Lung (tissue), 12 donors: ENCODE data around the gene PPP2R5B. TPM values are rescaled to one million over a fixed set of nuclear protein-coding genes. Genes with fewer than 3 reads are reported as not detected.

Experiments used
- ATAC-seq: fragments of 200-7000 bp; cut with Tn5 transposase; one replicate; pipeline ENCODE4 v1.9.1; 2020; ENCODE audit warnings: moderate number of reproducible peaks; ENCODE audit not compliant: insufficient read depth, low FRiP score
- DNase-seq, 3 donors: peaks; one replicate each; pipeline ENCODE4 v3.0.0-alpha.2; 2013 to 2017
- H3K27ac ChIP-seq, 2 donors: one replicate each; pipeline ENCODE4 v1.5.1; 2013; ENCODE audit warnings: mild to moderate bottlenecking in 2 of 2, moderate library complexity in 2 of 2, control low read depth in 1 of 2, inconsistent platforms in 1 of 2, low read depth in 1 of 2, low read length in 1 of 2
- H3K27me3 ChIP-seq, 3 donors: one replicate each; pipeline ENCODE4 v1.5.1; 2013; ENCODE audit warnings: low read length in 2 of 3; ENCODE audit not compliant: control insufficient read depth in 3 of 3, insufficient read depth in 3 of 3
- H3K36me3 ChIP-seq, 4 donors: one replicate each; pipeline ENCODE4 v1.5.1; 2013; ENCODE audit warnings: low read length in 4 of 4, mild to moderate bottlenecking in 1 of 4, moderate library complexity in 1 of 4; ENCODE audit not compliant: control insufficient read depth in 4 of 4, insufficient read depth in 4 of 4
- H3K4me1 ChIP-seq, 5 donors: one replicate each; pipeline ENCODE4 v1.5.1; 2013; ENCODE audit warnings: low read length in 5 of 5, mild to moderate bottlenecking in 2 of 5, moderate library complexity in 1 of 5; ENCODE audit not compliant: control insufficient read depth in 5 of 5, insufficient read depth in 5 of 5
- H3K4me3 ChIP-seq: one replicate; pipeline ENCODE4 v1.5.1; 2013; ENCODE audit warnings: mild to moderate bottlenecking, control low read depth, moderate library complexity
- H3K9ac ChIP-seq, 2 donors: one replicate each; pipeline ENCODE4 v1.5.1; 2013; ENCODE audit warnings: low read length in 2 of 2, control low read depth in 1 of 2; ENCODE audit not compliant: insufficient read depth in 1 of 2
- H3K9me3 ChIP-seq, 4 donors: one replicate each; pipeline ENCODE4 v1.5.1; 2013; ENCODE audit warnings: low read length in 3 of 4, mild to moderate bottlenecking in 1 of 4, moderate library complexity in 1 of 4; ENCODE audit not compliant: control insufficient read depth in 4 of 4, insufficient read depth in 3 of 4
- WGBS, 2 donors: extraction: QIAGEN DNeasy Blood & Tissue Kit; methylation state at CpG; one replicate each; pipeline ENCODE4 v1.1.7; 2013; 5-methylcytosine and 5-hydroxymethylcytosine counted together
- polyA plus RNA-seq, 2 donors: library from polyadenylated mRNA; stranded (reverse); fragments of 200-250 nt; gene quantifications; one replicate each; pipeline ENCODE4 v1.2.1, GENCODE V29; 2013
- total RNA-seq, 2 donors: library from RNA; depleted of rRNA in 1 of 2; stranded (reverse); fragments of >200 nt in 1 of 2; gene quantifications; one replicate each; pipeline ENCODE4 v1.2.1, GENCODE V29; 2014 to 2021
- TF ChIP-seq, protein P1 (sequence below): IDR thresholded peaks from 2 replicates; pipeline ENCODE4 v1.5.1; 2012; ENCODE audit warnings: mild to moderate bottlenecking; ENCODE audit errors: control extremely low read depth, extremely low read depth
- donor health status: control.
- donor health status: control.
- donor health status: Bipolar disorder and iron deficiency.
- donor health status: healthy.
- donor health status: DM: yes; HTN: yes; CAD: no.

PPP2R5B gene
- total and polyA plus RNA-seq, 4 donors, result 9.8 to 27.8 (median 17.3) TPM

DNA sequence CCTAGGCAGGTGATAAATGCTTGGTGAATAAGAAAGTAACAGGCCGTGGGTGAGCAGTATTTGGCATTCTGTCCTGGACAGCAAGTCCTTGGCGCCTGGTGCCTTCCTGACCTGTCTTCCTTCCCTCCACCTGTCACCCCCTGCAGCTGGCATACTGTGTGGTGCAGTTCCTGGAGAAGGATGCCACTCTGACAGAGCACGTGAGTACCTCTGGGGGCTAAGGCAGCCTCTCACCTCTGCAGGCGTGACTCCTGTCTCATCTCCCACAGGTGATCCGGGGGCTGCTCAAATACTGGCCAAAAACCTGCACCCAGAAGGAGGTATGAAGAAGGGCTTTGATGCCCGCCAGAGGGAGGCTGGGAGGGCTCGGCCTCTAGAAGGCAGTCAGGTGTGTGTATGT is 6.8 kb downstream of the PPP2R5B start:
- Histone ChIP-seq H3K4me1 (peaks cover 0 to 4% (median 3%) of the 10 kb centered on the region in 5 donors), H3K36me3 (peaks cover 8 to 56% (median 16%) of the 10 kb centered on the region in 4 donors), H3K4me3 (no peak overlapping the region), H3K9me3 (no peaks in the 10 kb centered on the region), H3K9ac (no peak overlapping the region), H3K27ac (no peak overlapping the region), H3K27me3 (no peaks in the 10 kb centered on the region)
- ATAC-seq, result no peak
- no peak for DNase-seq
- TF ChIP-seq, protein P1, sequence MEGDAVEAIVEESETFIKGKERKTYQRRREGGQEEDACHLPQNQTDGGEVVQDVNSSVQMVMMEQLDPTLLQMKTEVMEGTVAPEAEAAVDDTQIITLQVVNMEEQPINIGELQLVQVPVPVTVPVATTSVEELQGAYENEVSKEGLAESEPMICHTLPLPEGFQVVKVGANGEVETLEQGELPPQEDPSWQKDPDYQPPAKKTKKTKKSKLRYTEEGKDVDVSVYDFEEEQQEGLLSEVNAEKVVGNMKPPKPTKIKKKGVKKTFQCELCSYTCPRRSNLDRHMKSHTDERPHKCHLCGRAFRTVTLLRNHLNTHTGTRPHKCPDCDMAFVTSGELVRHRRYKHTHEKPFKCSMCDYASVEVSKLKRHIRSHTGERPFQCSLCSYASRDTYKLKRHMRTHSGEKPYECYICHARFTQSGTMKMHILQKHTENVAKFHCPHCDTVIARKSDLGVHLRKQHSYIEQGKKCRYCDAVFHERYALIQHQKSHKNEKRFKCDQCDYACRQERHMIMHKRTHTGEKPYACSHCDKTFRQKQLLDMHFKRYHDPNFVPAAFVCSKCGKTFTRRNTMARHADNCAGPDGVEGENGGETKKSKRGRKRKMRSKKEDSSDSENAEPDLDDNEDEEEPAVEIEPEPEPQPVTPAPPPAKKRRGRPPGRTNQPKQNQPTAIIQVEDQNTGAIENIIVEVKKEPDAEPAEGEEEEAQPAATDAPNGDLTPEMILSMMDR, result no peak
- 97 to 99% methylated on average over 7 of the region's 7 CpGs for WGBS, 2 donors

DNA sequence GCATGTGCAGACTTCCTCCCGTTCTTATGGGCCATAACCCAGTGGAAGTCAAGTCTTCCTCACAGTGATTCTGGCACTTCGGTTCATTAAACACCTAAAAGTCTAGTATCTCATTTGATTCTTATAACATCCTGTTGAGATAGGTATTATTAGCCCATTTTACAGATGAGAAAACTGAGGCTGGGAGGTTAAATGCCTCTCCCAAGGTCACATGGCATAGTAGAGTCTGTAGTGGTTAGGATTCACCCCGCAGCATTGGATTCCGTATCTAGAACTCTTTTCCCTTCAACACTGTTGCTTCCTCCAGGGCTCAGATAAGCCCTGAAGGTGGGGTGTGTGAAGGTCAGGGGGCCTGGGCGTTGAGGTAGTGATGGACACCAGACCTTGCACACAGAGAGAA is 7.8 kb downstream of the PPP2R5B start:
- WGBS, 2 donors, result 92 to 94% methylated on average over 5 of the region's 5 CpGs
- peaks cover 8 to 55% (median 16%) of the 10 kb centered on the region in 4 donors for H3K36me3 ChIP-seq

DNA sequence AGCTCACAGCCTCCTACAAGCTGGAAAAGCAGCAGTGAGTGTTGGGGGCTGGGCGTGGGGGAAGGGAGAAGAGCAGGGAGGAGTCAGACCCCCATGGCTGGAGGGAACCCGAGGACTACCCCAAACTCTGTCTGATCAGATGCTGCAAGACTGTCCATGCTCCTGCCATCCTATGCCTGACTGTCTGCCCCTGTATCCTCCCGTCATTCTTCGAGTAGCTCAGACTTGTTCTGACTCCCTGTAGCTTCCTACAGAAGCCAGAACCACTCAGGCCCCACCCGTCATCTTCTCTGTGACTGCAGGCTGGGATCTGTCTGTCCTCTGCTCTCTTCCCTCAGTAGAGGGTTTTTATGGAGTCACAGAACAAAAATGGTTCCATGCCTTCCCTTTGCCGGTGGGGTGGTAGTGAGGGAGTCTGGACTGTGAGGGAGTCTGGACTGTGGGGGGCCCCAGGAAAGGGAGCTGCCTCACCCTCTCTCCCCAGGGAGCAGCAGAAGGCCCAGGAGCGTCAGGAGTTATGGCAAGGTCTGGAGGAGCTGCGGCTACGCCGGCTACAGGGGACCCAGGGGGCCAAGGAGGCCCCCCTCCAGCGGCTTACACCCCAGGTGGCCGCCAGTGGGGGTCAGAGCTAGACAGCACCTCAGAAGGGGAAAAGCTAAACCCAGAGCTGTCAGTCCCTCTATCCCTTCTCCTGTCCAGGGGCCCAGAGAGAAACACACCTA is 8.9 kb downstream of the PPP2R5B start:
- ATAC-seq (no peak), DNase-seq (no peak)
- Histone ChIP-seq H3K27me3 (no peaks in the 10 kb centered on the region), H3K9ac (no peak overlapping the region), H3K36me3 (peaks cover 8 to 48% (median 14%) of the 10 kb centered on the region in 4 donors), H3K27ac (no peak overlapping the region), H3K9me3 (no peaks in the 10 kb centered on the region), H3K4me3 (no peak overlapping the region), H3K4me1 (peaks cover 0 to 4% (median 0%) of the 10 kb centered on the region in 5 donors)
- TF ChIP-seq, protein P1, result no peak
- WGBS, 2 donors, result 94 to 95% methylated on average over 12 of the region's 12 CpGs

More for the DNA sequence above, 7.8 kb downstream of the PPP2R5B start:
- no peak overlapping the region for H3K27ac ChIP-seq
- ATAC-seq (no peak), DNase-seq (no peak)
- no peak overlapping the region for H3K4me3 ChIP-seq
- no peak overlapping the region for H3K9ac ChIP-seq
- peaks cover 0 to 4% (median 0%) of the 10 kb centered on the region in 5 donors for H3K4me1 ChIP-seq
- TF ChIP-seq, protein P1, result no peak
- no peaks in the 10 kb centered on the region for H3K9me3 ChIP-seq
- no peaks in the 10 kb centered on the region for H3K27me3 ChIP-seq
